Endothelial cell of umbilical vein (primary cell): Measurements from ENCODE around the gene CTNNA2. TPM values are rescaled to one million over a fixed set of nuclear protein-coding genes. Genes with fewer than 3 reads are reported as not detected.

Experiments used
- BruUV-seq: library from RNA; stranded (reverse); fragments of 400-500 nt; replicated peaks from 2 replicates; lab custom pipeline; 2021; lab: Mats Ljungman, UMichigan
- CTCF ChIA-PET: fragments of 300-600, 350-600 bp; sonication (Branson Sonifier 250); formaldehyde crosslinking; loops from one replicate; lab custom pipeline; 2021; ENCODE audit warnings: antibody characterized with exemption, inconsistent platforms; lab: Charles Lee
- POLR2A ChIA-PET: fragments of 300-600, 350-600 bp; sonication (Branson Sonifier 250); formaldehyde crosslinking; loops from one replicate; lab custom pipeline; 2021; ENCODE audit warnings: antibody characterized with exemption, inconsistent platforms; lab: Charles Lee
- DNase-seq: peaks from one replicate; pipeline ENCODE4 v3.0.0-alpha.2; 2011; ENCODE audit warnings: low read depth, low spot score
- FAIRE-seq: peaks from 2 replicates; lab custom pipeline; 2011; peaks lifted over from hg19 to GRCh38; lab: Jason Lieb, UNC
- H2AFZ ChIP-seq: 2 replicates; pipeline ENCODE4 v1.6.0; 2012; ENCODE audit warnings: low read depth, low read length, control low read depth, inconsistent platforms
- H3K27ac ChIP-seq: 2 replicates; pipeline ENCODE4 v1.5.1; 2011; ENCODE audit warnings: low read depth, mild to moderate bottlenecking, control low read depth, low read length, moderate library complexity; ENCODE audit not compliant: insufficient read depth
- H3K27me3 ChIP-seq, 2 experiments: 2 replicates each; pipeline versions ENCODE4 v1.6.0 to v1.6.1; 2011; ENCODE audit warnings: low read length in 2 of 2, mixed read lengths in 1 of 2; ENCODE audit not compliant: control insufficient read depth in 2 of 2, insufficient read depth in 2 of 2
- H3K36me3 ChIP-seq, 2 experiments: 2 replicates in 1 of 2; 3 replicates in 1 of 2; pipeline ENCODE4 v1.5.1; 2011; ENCODE audit warnings: low read length in 2 of 2, mild to moderate bottlenecking in 1 of 2, moderate library complexity in 1 of 2; ENCODE audit not compliant: control insufficient read depth in 2 of 2, insufficient read depth in 2 of 2; ENCODE audit errors: extremely low read depth in 1 of 2
- H3K4me1 ChIP-seq: 3 replicates; pipeline ENCODE4 v1.5.1; 2011; ENCODE audit warnings: mild to moderate bottlenecking, low read length; ENCODE audit not compliant: control insufficient read depth, insufficient read depth; ENCODE audit errors: extremely low read depth
- H3K4me2 ChIP-seq: 2 replicates; pipeline ENCODE4 v1.6.1; 2011; ENCODE audit warnings: low read length, control low read depth, mixed read lengths; ENCODE audit not compliant: insufficient read depth
- H3K4me3 ChIP-seq, 3 experiments: fragments of 200-600 bp in 1 of 3; sonication (generic), shearing (Covaris generic) in 1 of 3; replicated peaks in 1 of 3; 2 replicates each; pipeline ENCODE4 v1.5.1; 2011 to 2016; ENCODE audit warnings: control low read depth in 3 of 3, low read length in 3 of 3, mild to moderate bottlenecking in 2 of 3, inconsistent platforms in 1 of 3, low read depth in 1 of 3, moderate library complexity in 1 of 3; ENCODE audit not compliant: insufficient read depth in 1 of 3
- H3K79me2 ChIP-seq: 2 replicates; pipeline ENCODE4 v1.6.0; 2012; ENCODE audit warnings: low read length, inconsistent platforms; ENCODE audit not compliant: control insufficient read depth, insufficient read depth
- H3K9ac ChIP-seq: replicated peaks from 2 replicates; pipeline ENCODE3; 2011; ENCODE audit warnings: low read length, control low read depth; ENCODE audit not compliant: insufficient read depth; ENCODE audit errors: extremely low read depth
- H3K9me1 ChIP-seq: replicated peaks from 3 replicates; pipeline ENCODE4 v1.6.0; 2011; ENCODE audit warnings: mild to moderate bottlenecking, low read length; ENCODE audit not compliant: control insufficient read depth, insufficient read depth; ENCODE audit errors: extremely low read depth
- H3K9me3 ChIP-seq: replicated peaks from 2 replicates; pipeline ENCODE4 v1.5.1; 2012; ENCODE audit warnings: low read length, inconsistent platforms; ENCODE audit not compliant: control insufficient read depth, insufficient read depth
- H4K20me1 ChIP-seq: replicated peaks from 2 replicates; pipeline ENCODE3; 2011; ENCODE audit warnings: mild to moderate bottlenecking, low read length; ENCODE audit not compliant: control insufficient read depth, insufficient read depth; ENCODE audit errors: extremely low read depth
- CTCF ChIP-seq, 2 donors: IDR thresholded peaks; 1 replicate in 1 of 2; 2 replicates in 1 of 2; pipeline ENCODE4 v1.5.1; 2011; ENCODE audit warnings: low read length in 2 of 2, mild to moderate bottlenecking in 2 of 2, moderate library complexity in 2 of 2, control low read depth in 1 of 2, inconsistent platforms in 1 of 2, low read depth in 1 of 2; ENCODE audit not compliant: insufficient read depth in 1 of 2; ENCODE audit errors: extremely low read depth in 1 of 2
- EZH2 ChIP-seq: IDR thresholded peaks from 2 replicates; pipeline ENCODE4 v1.6.1; 2012; ENCODE audit warnings: borderline replicate concordance, low read depth, mild to moderate bottlenecking, moderate library complexity, low read length, inconsistent platforms; ENCODE audit not compliant: severe bottlenecking
- FOS ChIP-seq: IDR thresholded peaks from 2 replicates; pipeline ENCODE4 v1.6.1; 2011; ENCODE audit warnings: mild to moderate bottlenecking, low read length, moderate library complexity, borderline replicate concordance; ENCODE audit not compliant: insufficient read depth
- GATA2 ChIP-seq: IDR thresholded peaks from 2 replicates; pipeline ENCODE4 v1.7.0; 2011; ENCODE audit warnings: low read depth, mild to moderate bottlenecking, moderate library complexity, mixed read lengths, low read length; ENCODE audit not compliant: insufficient read length, insufficient read depth
- JUN ChIP-seq: IDR thresholded peaks from 2 replicates; pipeline ENCODE4 v1.6.1; 2011; ENCODE audit warnings: borderline replicate concordance, low read depth; ENCODE audit not compliant: insufficient read length, insufficient read depth
- MAX ChIP-seq: IDR thresholded peaks from 2 replicates; pipeline ENCODE4 v1.6.1; 2011; ENCODE audit not compliant: insufficient read depth, insufficient read length
- MYC ChIP-seq: IDR thresholded peaks from one replicate; pipeline ENCODE4 v1.6.1; 2011; ENCODE audit warnings: mild to moderate bottlenecking, low read depth, low read length
- POLR2A ChIP-seq: IDR thresholded peaks from 2 replicates; pipeline ENCODE4 v1.6.1; 2012; ENCODE audit warnings: low read depth, mild to moderate bottlenecking, control low read depth, low read length
- POLR2AphosphoS5 ChIP-seq: IDR thresholded peaks from 2 replicates; pipeline ENCODE4 v1.6.1; 2012; ENCODE audit warnings: low read depth, mild to moderate bottlenecking, control low read depth, low read length, moderate library complexity; ENCODE audit not compliant: insufficient read depth
- dilution Hi-C: fragments of 300-500 bp; cut with MboI; formaldehyde crosslinking; loops from one replicate; pipeline ENCODE4 v1.15.0; 2019; ENCODE audit warnings: low sequenced_read_pairs; ENCODE audit not compliant: extremely low pct_ligation_motif_present
- intact Hi-C: fragments of 100-400 bp; cut with micrococcal nuclease; formaldehyde crosslinking; loops from one replicate; pipeline ENCODE4 v1.10.0; 2022
- polyA plus RNA-seq, 4 experiments: library from polyadenylated mRNA; depleted of rRNA in 3 of 4; stranded (reverse) in 3 of 4; unstranded in 1 of 4; fragments of >200 nt; gene quantifications; 2 replicates each; pipeline versions ENCODE4 v1.2.1 to v1.2.3, GENCODE V29; 2011 to 2012; ENCODE audit warnings: missing spikeins in 1 of 4
- total RNA-seq: library from RNA; stranded (reverse); gene quantifications from 2 replicates; pipeline ENCODE4 v1.2.3, GENCODE V29; 2021

The CTNNA2 gene
- total and polyA plus RNA-seq, 2 donors (not counting 3 experiments of a cell fraction or from before 2014, with no cell fraction given): not detected

DNA sequence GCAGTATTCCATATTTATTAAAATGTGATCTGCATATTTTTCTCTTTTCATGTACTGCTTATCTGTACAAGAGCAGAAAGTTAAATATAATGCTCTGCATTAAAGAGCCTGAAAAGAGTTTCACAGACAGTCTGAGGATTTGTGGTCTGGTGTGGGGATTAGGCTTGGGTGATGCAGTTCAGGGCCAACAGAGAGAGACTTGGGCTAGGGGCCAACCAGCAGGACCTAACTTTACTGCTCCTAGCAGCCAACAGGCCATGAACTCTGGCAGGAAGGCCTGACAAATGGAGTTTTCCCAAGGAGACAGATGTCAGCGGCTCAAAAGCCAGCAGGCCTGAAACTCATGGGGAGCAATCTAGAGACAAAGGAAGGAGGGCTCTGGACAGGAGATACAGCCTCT, 622.1 kb downstream of the CTNNA2 start:
- Histone ChIP-seq H3K79me2 (no peaks in the 10 kb centered on the region), H3K4me3 (no peak overlapping the region), H3K9me3 (no peaks in the 10 kb centered on the region), H3K4me2 (no peak overlapping the region), H2AFZ (no peak overlapping the region), H3K9me1 (no peaks in the 10 kb centered on the region), H3K4me1 (no peaks in the 10 kb centered on the region), H3K36me3 (no peaks in the 10 kb centered on the region), H3K27ac (no peak overlapping the region), H3K9ac (no peak overlapping the region), H3K27me3 (no peaks in the 10 kb centered on the region), H4K20me1 (no peaks in the 10 kb centered on the region)
- dilution Hi-C loops (no loop called here), intact Hi-C loops (no loop called here)
- ChIA-PET POLR2A (no interaction called here), CTCF (no interaction called here)
- no TSS peak for BruUV-seq
- DNase-seq (no peak), FAIRE-seq (no peak)
- no peak for TF ChIP-seq GATA2
- TF ChIP-seq MYC: no peak
- TF ChIP-seq EZH2: no peak
- no peak for TF ChIP-seq POLR2AphosphoS5
- TF ChIP-seq JUN: no peak
- TF ChIP-seq CTCF (IDR thresholded peaks at IDR 0.05; ENCODE audit: extremely low read depth in 1 of 2, insufficient read depth in 1 of 2, low read depth in 1 of 2, low read length in 2 of 2): no peak
- no peak for TF ChIP-seq POLR2A
- TF ChIP-seq MAX: no peak
- TF ChIP-seq FOS: no peak
